Measurements from ENCODE around the gene NEMP2. TPM values are rescaled to one million over a fixed set of nuclear protein-coding genes. Genes with fewer than 3 reads are reported as not detected.

The NEMP2 gene
- total RNA-seq, 1 donor from 2014 or later = 0.43 TPM

- H3K27me3 ChIP-seq = no peaks in the 10 kb centered on the region
- H3K4me3 ChIP-seq = peak overlapping the region; percentile 35 to 79
- DNase-seq (ENCODE audit: low spot score in 2 of 2) = no peak
- peaks cover 0 to 8% of the 10 kb centered on the region in 2 donors for H3K4me1 ChIP-seq
- peaks cover 7 to 16% of the 10 kb centered on the region in 2 donors for H3K9me3 ChIP-seq
- peak overlapping the region; percentile 96 to 97 for H3K27ac ChIP-seq
- intact Hi-C loops (cut with DNase I) = loop anchor here (10.0 kb wide), 2 partner anchors 479 to 1139 kb away; partner anchors contain the start of genes NABP1 and STAT1
- TF ChIP-seq CTCF (IDR thresholded peaks at IDR 0.05) = no peak
- H3K36me3 ChIP-seq = no peaks in the 10 kb centered on the region
Measured at GRCh38 chr2:190535586-190535985, 1.1 kb upstream of the NEMP2 start.

- intact Hi-C loops (cut with DNase I) = loop anchor here (10.0 kb wide), 2 partner anchors 480 to 1140 kb away; partner anchors contain the start of genes NABP1 and STAT1
- peak overlapping the region; percentile 70 to 79 for H3K4me3 ChIP-seq
- H3K27me3 ChIP-seq = no peaks in the 10 kb centered on the region
- H3K9me3 ChIP-seq = peaks cover 3 to 11% of the 10 kb centered on the region in 2 donors
- no peaks in the 10 kb centered on the region for H3K36me3 ChIP-seq
- no peak for DNase-seq (ENCODE audit: low spot score in 2 of 2)
- H3K27ac ChIP-seq = peak overlapping the region; percentile 96 to 97
- no peak for TF ChIP-seq CTCF (IDR thresholded peaks at IDR 0.05)
- H3K4me1 ChIP-seq = peaks cover 0 to 9% of the 10 kb centered on the region in 2 donors
Measured at GRCh38 chr2:190535121-190535439, 558 bp upstream of the NEMP2 start.

- H3K27me3 ChIP-seq = no peaks in the 10 kb centered on the region
- no peak for DNase-seq (ENCODE audit: low spot score in 2 of 2)
Measured at GRCh38 chr2:190533968-190534309, 583 bp downstream of the NEMP2 start.

GRCh38 chr2:190533175-190533967, 1.2 kb downstream of the NEMP2 start:
- Histone ChIP-seq H3K27ac (peak overlapping the region; percentile 96 to 97), H3K36me3 (no peaks in the 10 kb centered on the region), H3K27me3 (no peaks in the 10 kb centered on the region), H3K9me3 (no peaks in the 10 kb centered on the region), H3K4me3 (peak overlapping the region; percentile 70 to 79), H3K4me1 (peaks cover 0 to 9% of the 10 kb centered on the region in 2 donors)
- no peak for TF ChIP-seq CTCF (IDR thresholded peaks at IDR 0.05)
- DNase-seq (ENCODE audit: low spot score in 2 of 2) = no peak
- intact Hi-C loops (cut with DNase I) = loop anchor here (5.0 to 10.0 kb wide), 3 partner anchors 481 to 1141 kb away; partner anchors contain the start of genes NABP1, ORMDL1, PMS1 and STAT1

More at GRCh38 chr2:190533968-190534309, 583 bp downstream of the NEMP2 start:
- intact Hi-C loops (cut with DNase I) = loop anchor here (1.0 to 10.0 kb wide), 4 partner anchors 115 to 1141 kb away; partner anchors contain the start of genes NAB1, NABP1, ORMDL1 and PMS1
- Histone ChIP-seq H3K4me1 (peaks cover 0 to 9% of the 10 kb centered on the region in 2 donors), H3K9me3 (no peaks in the 10 kb centered on the region), H3K27ac (peak overlapping the region; percentile 96 to 97), H3K36me3 (no peaks in the 10 kb centered on the region), H3K4me3 (peak overlapping the region; percentile 70 to 79)
- no peak for TF ChIP-seq CTCF (IDR thresholded peaks at IDR 0.05)

- DNase-seq (ENCODE audit: low spot score in 2 of 2) = no peak
- no peaks in the 10 kb centered on the region for H3K27me3 ChIP-seq
- intact Hi-C loops (cut with DNase I) = loop anchor here (5.0 to 10.0 kb wide), 3 partner anchors 482 to 1142 kb away; partner anchors contain the start of genes NABP1, ORMDL1, PMS1 and STAT1
- TF ChIP-seq CTCF (IDR thresholded peaks at IDR 0.05) = no peak
- peaks cover 0 to 9% of the 10 kb centered on the region in 2 donors for H3K4me1 ChIP-seq
- no peaks in the 10 kb centered on the region for H3K9me3 ChIP-seq
- no peaks in the 10 kb centered on the region for H3K36me3 ChIP-seq
- H3K27ac ChIP-seq = peak overlapping the region in 1 of 2 donors; percentile 19
- H3K4me3 ChIP-seq = no peak overlapping the region
Measured at GRCh38 chr2:190532581-190532980, 1.9 kb downstream of the NEMP2 start.
